SK-N-SH (cell line): ENCODE measurements around the gene HDAC4.

Source experiments
- CTCF ChIP-seq: fragments of 200-600 bp; sonication (generic); IDR thresholded peaks from 2 replicates; pipeline ENCODE4 v1.6.1; 2017; ENCODE audit warnings: antibody characterized with exemption, mild to moderate bottlenecking, moderate library complexity
- EP300 ChIP-seq, 2 experiments: IDR thresholded peaks; 2 replicates each; pipeline versions ENCODE4 v1.4.0 to v1.6.1; 2012; ENCODE audit warnings: borderline replicate concordance in 1 of 2, low read depth in 1 of 2, low read length in 1 of 2
- FOXJ3 ChIP-seq: sonication (generic); formaldehyde crosslinking; IDR thresholded peaks from 2 replicates; pipeline ENCODE4 v1.5.1; 2020; ENCODE audit warnings: mild to moderate bottlenecking, missing genetic modification reagents
- FOXM1 ChIP-seq: IDR thresholded peaks from 2 replicates; pipeline ENCODE4 v1.4.0; 2012; ENCODE audit warnings: low read depth, mild to moderate bottlenecking
- NFIC ChIP-seq: IDR thresholded peaks from 2 replicates; pipeline ENCODE4 v1.4.0; 2012; ENCODE audit warnings: borderline replicate concordance
- PBX3 ChIP-seq: IDR thresholded peaks from 2 replicates; pipeline ENCODE4; 2012
- RCOR1 ChIP-seq: fragments of 150-350 bp; IDR thresholded peaks from 2 replicates; pipeline ENCODE4 v1.6.1; 2017; ENCODE audit warnings: antibody characterized with exemption, low read length
- REST ChIP-seq: IDR thresholded peaks from 2 replicates; pipeline ENCODE4 v1.6.1; 2012; ENCODE audit warnings: mild to moderate bottlenecking, low read depth, low read length, moderate library complexity
- SIN3A ChIP-seq: IDR thresholded peaks from 2 replicates; pipeline ENCODE4 v1.6.1; 2012; ENCODE audit warnings: low read depth, mild to moderate bottlenecking, low read length, moderate library complexity, borderline replicate concordance
- SMC3 ChIP-seq: IDR thresholded peaks from 2 replicates; pipeline ENCODE4 v1.6.1; 2012; ENCODE audit warnings: low read depth, low read length, improper control_type of control experiment
- TAF1 ChIP-seq: IDR thresholded peaks from 2 replicates; pipeline ENCODE4 v1.6.1; 2012; ENCODE audit warnings: low read depth, mild to moderate bottlenecking, low read length, moderate library complexity, borderline replicate concordance
- TEAD4 ChIP-seq: IDR thresholded peaks from 2 replicates; pipeline ENCODE4 v1.4.0; 2012; ENCODE audit warnings: mild to moderate bottlenecking, borderline replicate concordance; ENCODE audit not compliant: insufficient read depth
- USF2 ChIP-seq: fragments of 150-350 bp; IDR thresholded peaks from 2 replicates; pipeline ENCODE4 v1.6.1; 2017; ENCODE audit warnings: antibody characterized with exemption, low read length, low read depth, borderline replicate concordance
- YY1 ChIP-seq: IDR thresholded peaks from 2 replicates; pipeline ENCODE4 v1.4.0; 2012; ENCODE audit warnings: low read depth, mild to moderate bottlenecking

GRCh38 chr2:239111401-239112100 is 289.3 kb downstream of the HDAC4 start:
- no peak for TF ChIP-seq CTCF
- no peak for TF ChIP-seq USF2
- TF ChIP-seq FOXJ3 (CRISPR knock-in tag): no peak
- TF ChIP-seq TAF1: no peak
- no peak for TF ChIP-seq EP300 (IDR thresholded peaks at IDR 0.05; ENCODE audit: borderline replicate concordance in 1 of 2, low read depth in 1 of 2, low read length in 1 of 2)
- no peak for TF ChIP-seq RCOR1
- no peak for TF ChIP-seq TEAD4
- TF ChIP-seq REST: no peak
- TF ChIP-seq SMC3: no peak
- no peak for TF ChIP-seq SIN3A
- TF ChIP-seq YY1: no peak
- no peak for TF ChIP-seq NFIC
- TF ChIP-seq FOXM1: no peak
- no peak for TF ChIP-seq PBX3
